ENCODE results near the gene RAB44.

Gene RAB44

DNA sequence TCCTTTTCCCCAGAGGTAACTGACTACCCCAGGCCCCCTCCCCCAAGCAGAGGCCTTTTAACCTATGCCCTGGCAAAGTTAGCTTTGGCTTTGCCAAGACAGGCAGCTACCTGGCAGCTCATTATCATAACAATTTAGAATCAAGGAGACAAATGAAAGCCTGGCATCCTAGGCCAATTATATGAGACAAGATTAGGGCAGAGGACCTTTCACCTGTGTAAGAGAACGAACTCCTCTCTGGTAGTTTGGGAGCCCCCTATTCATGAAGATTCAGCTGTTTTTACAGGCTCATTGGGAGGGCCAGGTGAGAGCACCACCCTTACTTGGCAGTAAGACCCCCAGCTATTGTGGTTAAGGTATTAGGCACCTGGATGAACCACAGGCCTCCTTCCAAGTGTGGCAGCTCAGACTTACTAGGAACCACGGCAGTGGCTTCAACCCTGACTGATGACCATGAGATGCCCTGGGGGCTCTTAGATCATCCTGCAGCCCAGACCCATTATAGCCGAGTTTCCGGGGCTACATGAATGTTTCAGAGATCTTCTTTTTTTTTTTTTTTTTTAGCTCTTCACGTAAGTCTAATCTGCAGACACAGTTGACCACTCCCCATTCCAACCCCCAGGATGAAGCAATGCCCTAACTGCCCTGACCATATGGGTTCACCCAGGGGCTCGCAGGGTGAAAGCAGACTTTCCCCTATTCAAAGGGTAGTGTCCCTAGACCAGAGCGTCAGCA lies 56.2 kb downstream of the RAB44 start:
- Histone ChIP-seq H3K4me3 (ENCODE audit: low read length) (no peak overlapping the region), H3K9ac (ENCODE audit: low read length) (no peak overlapping the region), H3K36me3 (ENCODE audit: control insufficient read depth, insufficient read depth, low read length) (no peaks in the 10 kb centered on the region), H3K27me3 (ENCODE audit: control insufficient read depth, insufficient read depth, low read length) (no peaks in the 10 kb centered on the region), H3K9me3 (ENCODE audit: control insufficient read depth, low read length) (no peaks in the 10 kb centered on the region), H3K4me1 (ENCODE audit: control insufficient read depth, insufficient read depth, low read length) (peaks cover 88% of the 10 kb centered on the region)

DNA sequence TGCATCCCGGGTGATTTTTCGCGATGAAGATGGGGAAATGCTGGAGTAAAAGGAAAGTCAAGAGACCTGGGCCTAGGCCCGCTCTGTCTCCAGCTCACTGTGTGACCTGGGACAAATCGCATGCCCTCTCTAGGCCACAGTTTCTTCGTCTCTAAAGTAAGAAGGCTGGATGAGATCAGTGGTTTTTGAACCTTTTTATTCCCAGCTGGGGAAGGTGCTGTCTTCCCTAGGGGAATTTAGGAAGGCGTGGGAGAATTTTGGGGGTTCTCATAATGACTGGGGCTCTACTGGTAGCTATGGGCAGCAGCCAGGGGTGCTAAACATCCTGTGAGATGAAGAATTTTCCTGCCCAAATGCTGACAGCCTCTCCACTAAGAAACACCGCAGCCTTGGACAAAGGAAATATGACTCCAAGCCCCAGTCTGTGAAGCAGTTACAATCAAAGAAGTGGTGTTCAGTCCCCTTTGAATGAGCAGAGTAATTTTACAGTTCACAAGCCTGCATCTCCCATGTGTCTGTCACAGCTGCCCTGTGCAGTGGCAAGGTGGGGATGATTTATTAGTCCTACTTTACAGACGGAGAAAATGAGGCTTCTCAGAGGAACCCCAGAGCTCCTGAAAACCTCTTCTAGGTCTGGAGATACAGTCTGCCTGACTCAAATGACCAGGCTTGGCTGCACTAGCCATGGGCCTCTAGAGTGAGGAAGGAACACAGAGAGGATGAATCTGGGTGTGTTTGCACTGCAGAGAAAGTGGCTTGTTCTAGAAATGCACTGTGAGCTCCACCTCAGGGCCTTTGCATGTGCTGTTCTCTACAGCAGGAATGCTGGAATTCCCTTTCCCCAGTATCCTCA lies 57.2 kb downstream of the RAB44 start:
- Histone ChIP-seq H3K4me3 (ENCODE audit: low read length) (no peak overlapping the region), H3K36me3 (ENCODE audit: control insufficient read depth, insufficient read depth, low read length) (no peaks in the 10 kb centered on the region), H3K9me3 (ENCODE audit: control insufficient read depth, low read length) (no peaks in the 10 kb centered on the region), H3K9ac (ENCODE audit: low read length) (no peak overlapping the region), H3K27me3 (ENCODE audit: control insufficient read depth, insufficient read depth, low read length) (no peaks in the 10 kb centered on the region), H3K4me1 (ENCODE audit: control insufficient read depth, insufficient read depth, low read length) (peaks cover 90% of the 10 kb centered on the region)

DNA sequence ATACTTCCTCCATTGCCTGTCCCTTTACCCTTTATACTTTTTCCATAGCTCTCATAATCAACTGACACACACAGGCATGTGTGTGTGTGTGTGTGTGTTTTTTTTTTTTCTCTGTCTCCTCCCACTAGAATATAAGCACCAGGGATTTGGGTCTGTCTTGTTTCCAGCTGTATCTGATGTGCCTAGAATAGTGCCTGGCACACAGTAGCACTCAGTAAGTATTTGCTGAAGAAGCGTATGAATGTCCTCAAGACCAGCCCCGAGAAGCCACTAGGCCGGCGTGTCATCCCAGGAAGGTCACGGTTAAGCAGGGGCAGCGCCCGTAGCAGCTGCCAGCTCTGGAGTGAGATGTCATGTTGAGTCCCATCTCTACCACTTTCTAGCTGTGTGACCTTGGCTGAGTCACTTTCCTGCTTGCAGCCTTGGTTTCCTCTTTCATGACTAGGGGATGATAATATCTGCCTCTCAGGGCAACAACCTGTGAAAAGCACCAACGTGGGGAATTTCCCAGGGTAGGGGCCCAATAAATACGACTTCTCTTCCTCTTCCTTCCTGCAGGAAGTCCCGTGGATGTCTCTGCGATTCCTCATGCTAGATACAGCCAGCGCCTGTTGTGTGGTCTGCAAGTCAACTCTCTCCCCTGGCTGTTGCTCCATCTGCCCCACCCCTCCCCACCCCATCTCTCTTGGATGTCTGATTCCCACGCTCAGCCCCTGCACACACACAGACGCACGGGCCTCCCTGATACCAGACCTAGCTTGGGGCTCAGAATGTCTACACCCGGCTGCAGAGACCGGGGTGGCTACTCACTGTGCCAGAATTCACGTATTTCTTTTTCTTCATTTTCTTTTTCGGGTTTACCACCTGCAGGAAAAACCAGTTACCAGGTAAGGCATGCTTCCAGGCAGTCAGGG lies 58.1 kb downstream of the RAB44 start:
- Histone ChIP-seq H3K36me3 (ENCODE audit: control insufficient read depth, insufficient read depth, low read length) (no peaks in the 10 kb centered on the region), H3K4me1 (ENCODE audit: control insufficient read depth, insufficient read depth, low read length) (peaks cover 83% of the 10 kb centered on the region), H3K27me3 (ENCODE audit: control insufficient read depth, insufficient read depth, low read length) (no peaks in the 10 kb centered on the region), H3K4me3 (ENCODE audit: low read length) (no peak overlapping the region), H3K9ac (ENCODE audit: low read length) (no peak overlapping the region), H3K9me3 (ENCODE audit: control insufficient read depth, low read length) (no peaks in the 10 kb centered on the region)

DNA sequence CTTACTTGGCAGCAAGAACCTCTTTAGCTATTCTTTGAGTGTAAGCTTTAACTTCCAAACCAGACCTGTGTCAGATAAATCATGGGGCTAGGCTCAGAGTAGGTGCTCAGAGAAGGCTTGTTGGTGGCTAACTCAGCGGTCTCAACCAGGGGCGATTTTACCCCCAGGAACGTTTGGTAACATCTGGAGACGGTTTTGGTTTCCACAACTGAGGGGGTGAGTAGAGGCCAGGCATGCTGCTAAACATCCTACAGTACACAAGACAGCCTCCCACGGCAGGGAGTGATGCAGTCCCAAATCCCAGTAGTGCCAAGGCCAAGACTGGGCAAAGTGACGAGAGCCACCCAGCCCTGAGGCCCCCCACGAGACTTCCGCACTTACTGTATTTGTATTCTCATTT lies 59.2 kb downstream of the RAB44 start:
- Histone ChIP-seq H3K9ac (ENCODE audit: low read length) (no peak overlapping the region), H3K4me3 (ENCODE audit: low read length) (no peak overlapping the region), H3K9me3 (ENCODE audit: control insufficient read depth, low read length) (no peaks in the 10 kb centered on the region), H3K4me1 (ENCODE audit: control insufficient read depth, insufficient read depth, low read length) (peaks cover 76% of the 10 kb centered on the region), H3K36me3 (ENCODE audit: control insufficient read depth, insufficient read depth, low read length) (no peaks in the 10 kb centered on the region), H3K27me3 (ENCODE audit: control insufficient read depth, insufficient read depth, low read length) (no peaks in the 10 kb centered on the region)

DNA sequence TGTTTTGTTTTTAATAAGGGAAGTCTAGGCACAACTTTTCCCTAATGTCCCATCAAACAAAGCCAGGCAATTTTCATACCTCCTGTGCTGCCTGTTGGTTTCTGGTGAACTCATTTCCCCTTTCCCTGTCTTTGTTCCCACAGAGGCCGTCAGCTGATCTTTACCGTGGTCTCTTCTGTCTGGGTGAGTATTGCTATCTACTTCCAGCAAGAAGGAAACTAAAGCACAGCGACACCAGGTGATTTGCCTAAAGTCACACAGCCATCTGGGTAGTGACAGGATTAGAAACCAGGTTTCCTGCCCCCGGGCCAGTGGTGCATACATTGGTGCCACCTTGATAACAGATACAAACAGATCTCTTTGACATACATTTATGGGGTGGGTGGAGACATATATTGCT lies 59.6 kb downstream of the RAB44 start:
- Histone ChIP-seq H3K27me3 (ENCODE audit: control insufficient read depth, insufficient read depth, low read length) (no peaks in the 10 kb centered on the region), H3K9me3 (ENCODE audit: control insufficient read depth, low read length) (no peaks in the 10 kb centered on the region), H3K4me1 (ENCODE audit: control insufficient read depth, insufficient read depth, low read length) (peaks cover 71% of the 10 kb centered on the region), H3K4me3 (ENCODE audit: low read length) (no peak overlapping the region), H3K36me3 (ENCODE audit: control insufficient read depth, insufficient read depth, low read length) (no peaks in the 10 kb centered on the region), H3K9ac (ENCODE audit: low read length) (no peak overlapping the region)

DNA sequence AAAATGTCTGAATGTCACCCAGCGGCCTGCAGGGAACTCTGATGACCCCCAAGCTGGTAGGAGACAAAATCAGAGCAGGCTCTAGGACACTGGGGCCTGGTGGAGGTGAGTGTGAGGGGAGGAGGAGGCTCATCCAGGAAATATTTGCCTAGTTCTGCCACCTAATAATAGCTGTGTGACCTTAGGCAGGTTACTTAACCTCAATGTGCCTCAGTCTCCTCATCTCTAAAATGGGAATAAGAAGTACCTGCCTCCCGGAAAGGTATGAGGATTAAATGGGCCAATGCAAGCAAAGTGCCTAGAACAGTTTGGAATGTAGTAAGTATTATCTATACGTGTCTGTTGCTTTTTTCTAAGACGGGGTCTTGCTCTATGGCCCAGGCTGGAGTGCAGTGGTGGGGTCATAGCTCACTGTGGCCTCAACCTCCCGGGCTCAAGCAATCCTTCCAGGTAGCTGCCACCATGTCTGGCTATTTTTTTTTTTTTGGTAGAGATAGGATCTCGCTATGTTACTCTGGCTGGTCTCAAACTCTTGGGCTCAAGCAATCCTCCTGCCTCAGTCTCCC lies 60.4 kb downstream of the RAB44 start:
- Histone ChIP-seq H3K27me3 (ENCODE audit: control insufficient read depth, insufficient read depth, low read length) (no peaks in the 10 kb centered on the region), H3K36me3 (ENCODE audit: control insufficient read depth, insufficient read depth, low read length) (no peaks in the 10 kb centered on the region), H3K4me1 (ENCODE audit: control insufficient read depth, insufficient read depth, low read length) (peaks cover 63% of the 10 kb centered on the region), H3K4me3 (ENCODE audit: low read length) (no peak overlapping the region), H3K9ac (ENCODE audit: low read length) (no peak overlapping the region), H3K9me3 (ENCODE audit: control insufficient read depth, low read length) (no peaks in the 10 kb centered on the region)

DNA sequence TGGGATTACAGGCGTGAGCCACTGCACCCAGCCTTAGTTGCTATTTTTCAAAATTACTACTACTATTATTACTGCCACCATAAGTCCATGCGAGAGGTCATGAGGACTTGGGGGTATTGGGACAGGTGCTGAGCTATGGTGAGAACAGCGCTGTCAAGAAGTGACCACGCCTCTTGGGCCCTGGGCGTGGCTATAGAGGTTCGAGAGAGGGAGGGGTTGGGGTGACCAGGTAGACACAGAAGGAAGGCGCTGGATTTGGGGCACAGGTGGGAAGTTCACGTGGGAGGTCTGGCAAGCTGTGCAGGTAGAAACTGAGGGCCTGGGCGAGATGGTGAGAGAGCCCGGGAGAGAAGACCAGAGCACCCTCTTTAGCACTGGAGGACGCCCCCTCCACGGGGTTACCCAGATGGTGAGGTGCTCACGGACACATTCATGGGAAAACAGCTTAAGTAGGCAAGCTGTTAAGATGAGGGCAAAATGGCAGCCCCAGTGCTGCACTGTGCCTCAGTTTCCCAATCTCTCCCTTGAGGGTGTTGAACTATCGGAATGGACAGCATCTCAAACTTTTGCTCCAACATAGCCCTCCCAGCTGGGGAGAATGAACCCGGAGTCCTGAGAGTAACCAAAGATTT lies 61.0 kb downstream of the RAB44 start:
- H3K4me1 ChIP-seq (ENCODE audit: control insufficient read depth, insufficient read depth, low read length), result peaks cover 57% of the 10 kb centered on the region
- no peaks in the 10 kb centered on the region for H3K27me3 ChIP-seq (ENCODE audit: control insufficient read depth, insufficient read depth, low read length)
- no peaks in the 10 kb centered on the region for H3K9me3 ChIP-seq (ENCODE audit: control insufficient read depth, low read length)
- H3K36me3 ChIP-seq (ENCODE audit: control insufficient read depth, insufficient read depth, low read length), result no peaks in the 10 kb centered on the region
- no peak overlapping the region for H3K9ac ChIP-seq (ENCODE audit: low read length)
- no peak overlapping the region for H3K4me3 ChIP-seq (ENCODE audit: low read length)

DNA sequence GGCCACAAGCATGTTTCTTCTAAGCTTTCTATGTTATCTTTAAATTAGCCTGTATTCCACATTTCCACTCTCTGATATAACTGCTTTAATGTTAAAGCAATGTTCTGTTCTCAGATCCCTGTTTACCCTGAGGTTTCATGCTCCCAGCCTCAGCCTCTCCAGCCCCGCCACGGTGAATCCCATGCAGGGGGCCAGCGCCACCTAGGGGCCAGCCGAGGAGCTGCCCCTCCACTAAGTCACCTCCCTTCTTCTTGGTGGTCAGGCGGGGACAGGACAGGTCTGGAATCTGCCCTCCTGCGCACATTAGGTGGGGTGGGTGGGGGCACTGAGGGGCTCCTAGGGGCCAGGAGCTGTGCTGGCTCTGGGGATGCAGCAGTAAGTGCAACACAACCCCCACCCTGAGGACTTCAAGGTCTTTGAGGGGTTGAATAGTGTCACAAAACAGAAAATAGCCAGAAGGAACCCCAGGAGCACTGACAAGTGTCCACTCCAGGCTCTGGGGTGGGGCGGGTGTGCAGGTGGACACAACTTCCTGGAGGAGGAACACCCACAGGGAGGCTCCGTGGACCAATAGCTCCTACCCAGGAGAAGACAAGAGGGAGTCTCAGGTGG lies 61.6 kb downstream of the RAB44 start:
- no peaks in the 10 kb centered on the region for H3K9me3 ChIP-seq (ENCODE audit: control insufficient read depth, low read length)
- no peaks in the 10 kb centered on the region for H3K27me3 ChIP-seq (ENCODE audit: control insufficient read depth, insufficient read depth, low read length)
- H3K36me3 ChIP-seq (ENCODE audit: control insufficient read depth, insufficient read depth, low read length), result no peaks in the 10 kb centered on the region
- peaks cover 51% of the 10 kb centered on the region for H3K4me1 ChIP-seq (ENCODE audit: control insufficient read depth, insufficient read depth, low read length)
- no peak overlapping the region for H3K4me3 ChIP-seq (ENCODE audit: low read length)
- no peak overlapping the region for H3K9ac ChIP-seq (ENCODE audit: low read length)

DNA sequence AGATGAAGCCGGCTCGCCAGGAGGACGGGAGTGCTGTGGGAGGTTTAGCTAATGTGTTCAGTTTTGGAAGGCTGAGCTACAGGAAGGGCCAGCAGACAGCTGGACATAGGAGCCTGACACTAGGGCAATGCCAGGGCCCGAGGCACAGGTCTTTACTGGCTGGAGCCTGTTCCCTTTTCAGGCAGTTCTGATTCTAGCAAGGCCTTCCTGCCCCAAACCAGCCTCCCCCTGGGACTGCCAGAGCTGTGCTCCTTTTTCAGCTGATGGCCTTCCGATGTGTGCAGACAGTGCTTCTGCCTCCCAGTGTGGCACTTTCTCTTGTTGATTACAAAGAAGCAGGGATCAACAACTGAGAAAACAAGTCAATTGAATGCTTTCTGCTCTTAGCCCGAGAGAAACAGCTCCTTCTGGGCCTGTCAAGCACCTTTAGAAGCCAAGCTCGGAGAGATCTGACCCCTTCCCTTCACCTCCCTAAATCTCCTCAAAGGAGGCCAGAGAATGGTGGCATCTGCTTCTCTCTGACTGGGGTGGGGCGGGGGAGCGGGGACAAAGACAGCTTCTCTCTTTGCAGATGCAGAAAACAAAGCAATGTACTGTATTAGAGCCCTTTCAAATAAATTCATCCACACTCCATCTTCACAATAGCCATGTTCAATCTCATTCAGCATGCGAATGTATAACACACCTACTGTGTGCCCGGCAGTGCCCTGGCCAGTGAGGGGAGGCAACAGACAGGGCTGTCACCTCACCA lies 63.2 kb downstream of the RAB44 start:
- H3K27me3 ChIP-seq (ENCODE audit: control insufficient read depth, insufficient read depth, low read length), result no peaks in the 10 kb centered on the region
- peaks cover 37% of the 10 kb centered on the region for H3K4me1 ChIP-seq (ENCODE audit: control insufficient read depth, insufficient read depth, low read length)
- no peak overlapping the region for H3K4me3 ChIP-seq (ENCODE audit: low read length)
- H3K9me3 ChIP-seq (ENCODE audit: control insufficient read depth, low read length), result no peaks in the 10 kb centered on the region
- H3K36me3 ChIP-seq (ENCODE audit: control insufficient read depth, insufficient read depth, low read length), result no peaks in the 10 kb centered on the region
- H3K9ac ChIP-seq (ENCODE audit: low read length), result no peak overlapping the region

DNA sequence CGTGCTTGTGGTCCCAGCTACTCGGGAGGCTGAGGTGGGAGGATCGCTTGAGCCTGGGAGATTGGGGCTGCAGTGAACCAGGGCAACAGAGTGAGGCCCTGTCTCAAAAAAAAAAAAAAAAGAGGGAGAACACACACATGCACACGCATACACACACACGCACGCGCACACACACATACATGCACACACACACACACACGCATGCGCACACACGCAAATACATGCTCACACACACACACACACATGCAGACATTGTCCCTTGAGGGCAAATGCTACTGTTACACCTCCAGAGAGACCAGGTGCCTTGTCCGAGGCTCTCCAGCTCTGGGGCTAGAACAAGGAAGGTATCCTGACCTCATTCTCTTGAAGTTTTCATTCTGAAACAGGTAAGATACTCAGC lies 64.5 kb downstream of the RAB44 start:
- no peaks in the 10 kb centered on the region for H3K27me3 ChIP-seq (ENCODE audit: control insufficient read depth, insufficient read depth, low read length)
- H3K4me3 ChIP-seq (ENCODE audit: low read length), result no peak overlapping the region
- peaks cover 24% of the 10 kb centered on the region for H3K4me1 ChIP-seq (ENCODE audit: control insufficient read depth, insufficient read depth, low read length)
- no peak overlapping the region for H3K9ac ChIP-seq (ENCODE audit: low read length)
- no peaks in the 10 kb centered on the region for H3K9me3 ChIP-seq (ENCODE audit: control insufficient read depth, low read length)
- H3K36me3 ChIP-seq (ENCODE audit: control insufficient read depth, insufficient read depth, low read length), result no peaks in the 10 kb centered on the region
